Mesenteric fat pad (tissue), 1 donor: Measurements from ENCODE around the gene TTBK1. TPM values are rescaled to one million over a fixed set of nuclear protein-coding genes. Genes with fewer than 3 reads are reported as not detected.

Experiments used
- total RNA-seq: library from RNA; stranded (reverse); fragmentation: NEBNext Ultra II Directional; extraction: Animal tissue kit (Norgen Biotek cat#: 25700); gene quantifications from one replicate; pipeline ENCODE4 v1.2.1, GENCODE V29; 2021
- donor health status: DM: yes; HTN: yes; CAD: no.

Gene TTBK1
- total RNA-seq, 1 donor from 2014 or later = 0.06 TPM

Other genes starting within 250 kb of the TTBK1 start
- gene MEA1, start 229.5 kb upstream of the TTBK1 start, total RNA-seq = 46.1 TPM
- 71.6 TPM for gene KLHDC3, start 229.2 kb upstream of the TTBK1 start, total RNA-seq
- 51.9 TPM for gene RRP36, start 221.9 kb upstream of the TTBK1 start, total RNA-seq
- gene CUL7, start 189.6 kb upstream of the TTBK1 start, total RNA-seq = 13.7 TPM
- 59.3 TPM for gene MRPL2, start 184.0 kb upstream of the TTBK1 start, total RNA-seq
- gene KLC4, start 183.8 kb upstream of the TTBK1 start, total RNA-seq = 18.1 TPM
- gene PTK7, start 167.2 kb upstream of the TTBK1 start, total RNA-seq = 13.6 TPM
- gene SRF, start 72.2 kb upstream of the TTBK1 start, total RNA-seq = 34.2 TPM
- 26.6 TPM for gene CUL9, start 61.3 kb upstream of the TTBK1 start, total RNA-seq
- gene DNPH1, start 14.0 kb upstream of the TTBK1 start, total RNA-seq = 36.5 TPM
- not detected for gene SLC22A7, start 54.8 kb downstream of the TTBK1 start, total RNA-seq
- 0.58 TPM for gene CRIP3, start 65.3 kb downstream of the TTBK1 start, total RNA-seq
- 16.1 TPM for gene ZNF318, start 126.2 kb downstream of the TTBK1 start, total RNA-seq
- gene ABCC10, start 184.1 kb downstream of the TTBK1 start, total RNA-seq = 22.0 TPM
- not detected for gene DLK2, start 212.1 kb downstream of the TTBK1 start, total RNA-seq
- 20.3 TPM for gene TJAP1, start 234.1 kb downstream of the TTBK1 start, total RNA-seq